Measurements from ENCODE around the gene FGFR1OP2.

- no peak for TF ChIP-seq POLR2A (IDR thresholded peaks at IDR 0.05)
- TF ChIP-seq, protein P1, sequence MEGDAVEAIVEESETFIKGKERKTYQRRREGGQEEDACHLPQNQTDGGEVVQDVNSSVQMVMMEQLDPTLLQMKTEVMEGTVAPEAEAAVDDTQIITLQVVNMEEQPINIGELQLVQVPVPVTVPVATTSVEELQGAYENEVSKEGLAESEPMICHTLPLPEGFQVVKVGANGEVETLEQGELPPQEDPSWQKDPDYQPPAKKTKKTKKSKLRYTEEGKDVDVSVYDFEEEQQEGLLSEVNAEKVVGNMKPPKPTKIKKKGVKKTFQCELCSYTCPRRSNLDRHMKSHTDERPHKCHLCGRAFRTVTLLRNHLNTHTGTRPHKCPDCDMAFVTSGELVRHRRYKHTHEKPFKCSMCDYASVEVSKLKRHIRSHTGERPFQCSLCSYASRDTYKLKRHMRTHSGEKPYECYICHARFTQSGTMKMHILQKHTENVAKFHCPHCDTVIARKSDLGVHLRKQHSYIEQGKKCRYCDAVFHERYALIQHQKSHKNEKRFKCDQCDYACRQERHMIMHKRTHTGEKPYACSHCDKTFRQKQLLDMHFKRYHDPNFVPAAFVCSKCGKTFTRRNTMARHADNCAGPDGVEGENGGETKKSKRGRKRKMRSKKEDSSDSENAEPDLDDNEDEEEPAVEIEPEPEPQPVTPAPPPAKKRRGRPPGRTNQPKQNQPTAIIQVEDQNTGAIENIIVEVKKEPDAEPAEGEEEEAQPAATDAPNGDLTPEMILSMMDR (IDR thresholded peaks at IDR 0.05), result no peak
These were observed 1.0 kb downstream of the FGFR1OP2 start for GRCh38 chr12:26939192-26939832.

Measured in esophagus squamous epithelium (tissue), 4 donors.